Stimulated activated CD4-positive, alpha-beta T cell treated with anti-CD3 and anti-CD28 coated beads, Interleukin-4, amount 100 ng/mL, for 1 hour (primary cell): Measurements from ENCODE around the gene KCNA10.

Source experiments
- DNase-seq: peaks from one replicate; pipeline ENCODE4 v3.0.0-alpha.2; 2020

Gene KCNA10

DNA sequence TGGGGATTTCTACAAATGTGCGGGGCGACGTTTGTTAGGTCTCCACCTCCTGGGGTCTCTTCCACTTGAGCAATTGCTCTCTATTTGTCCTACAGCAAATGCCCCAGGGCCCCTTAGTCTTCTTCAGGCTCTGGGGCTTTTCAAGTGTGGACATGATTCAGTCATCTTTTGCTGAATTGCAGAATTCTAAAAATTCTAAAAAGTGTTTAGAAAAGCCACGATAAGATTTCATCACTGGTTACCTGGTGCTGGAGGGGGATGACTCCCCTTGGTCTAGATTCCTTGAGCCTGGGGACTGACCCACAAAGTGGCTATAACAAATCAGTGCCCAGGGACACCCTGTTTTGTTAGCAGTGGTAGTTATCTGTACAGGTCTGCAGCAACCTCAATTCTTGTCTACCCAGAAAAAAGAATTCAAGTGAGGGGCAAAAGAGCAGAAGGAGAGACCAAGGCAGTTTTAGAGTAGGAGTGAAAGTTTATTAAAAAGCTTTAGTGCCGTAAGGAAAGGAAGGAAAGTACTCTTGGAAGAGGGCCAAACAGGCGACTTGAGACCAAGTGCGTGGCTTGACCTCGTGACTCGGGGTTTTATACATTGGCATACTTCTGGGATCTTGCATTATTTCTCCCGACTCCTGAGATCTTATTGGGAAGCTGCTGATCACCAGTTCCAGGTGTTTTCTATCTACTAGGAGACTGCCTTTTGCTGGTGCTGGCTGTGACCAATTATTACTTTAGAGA, 42.8 kb downstream of the KCNA10 start:
- DNase-seq = no peak

DNA sequence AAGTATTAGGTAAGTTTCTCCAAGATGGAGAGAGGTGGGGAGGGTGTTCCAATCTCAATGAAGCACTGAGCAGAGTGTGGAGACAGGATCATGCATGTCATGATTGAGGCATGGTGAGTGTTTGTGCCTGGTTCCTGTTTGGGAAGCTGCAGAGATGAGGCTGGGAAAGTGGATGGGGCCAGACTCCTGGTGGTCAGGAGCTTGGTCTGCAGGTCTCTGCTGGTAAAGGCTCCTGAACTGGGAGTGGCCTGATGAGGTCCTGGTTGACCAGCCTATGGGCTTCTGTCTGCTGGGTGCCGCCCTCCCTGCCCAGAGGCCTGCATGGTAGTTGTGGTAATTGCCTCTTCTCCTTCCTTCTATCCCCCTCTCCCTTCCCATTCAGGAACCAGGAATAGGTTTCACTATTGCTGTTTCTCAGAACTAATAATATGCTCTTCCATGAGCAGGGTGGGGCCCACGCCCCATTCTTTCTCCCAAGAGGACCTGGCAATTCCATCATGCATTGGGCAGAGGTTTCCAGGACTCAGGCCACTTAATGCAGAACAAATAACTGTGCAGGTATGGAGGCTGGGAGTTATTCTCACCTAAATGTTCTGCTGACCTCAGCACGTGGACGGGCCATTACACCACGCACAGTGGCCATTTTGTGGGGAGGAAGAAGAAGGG, 43.5 kb downstream of the KCNA10 start:
- no peak for DNase-seq

DNA sequence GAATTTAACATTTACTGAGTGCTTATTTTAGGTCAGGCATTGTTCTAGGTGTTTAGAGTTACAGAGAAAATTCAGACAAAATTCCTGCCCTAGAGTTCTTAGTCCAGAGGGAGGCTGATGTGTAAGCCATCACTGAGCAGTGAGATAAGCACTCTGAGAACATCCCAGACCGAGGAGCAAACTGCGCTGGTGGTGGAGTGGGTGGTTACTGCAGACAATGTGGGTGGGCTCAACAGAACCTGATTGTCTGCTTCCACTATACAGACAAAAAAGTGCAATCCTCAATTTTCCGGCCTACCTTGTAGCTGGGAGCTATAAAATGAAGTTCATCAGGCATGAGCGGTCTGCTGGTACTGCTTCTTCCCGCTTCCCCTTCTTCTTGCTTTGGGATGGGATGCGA, 44.5 kb downstream of the KCNA10 start:
- no peak for DNase-seq

DNA sequence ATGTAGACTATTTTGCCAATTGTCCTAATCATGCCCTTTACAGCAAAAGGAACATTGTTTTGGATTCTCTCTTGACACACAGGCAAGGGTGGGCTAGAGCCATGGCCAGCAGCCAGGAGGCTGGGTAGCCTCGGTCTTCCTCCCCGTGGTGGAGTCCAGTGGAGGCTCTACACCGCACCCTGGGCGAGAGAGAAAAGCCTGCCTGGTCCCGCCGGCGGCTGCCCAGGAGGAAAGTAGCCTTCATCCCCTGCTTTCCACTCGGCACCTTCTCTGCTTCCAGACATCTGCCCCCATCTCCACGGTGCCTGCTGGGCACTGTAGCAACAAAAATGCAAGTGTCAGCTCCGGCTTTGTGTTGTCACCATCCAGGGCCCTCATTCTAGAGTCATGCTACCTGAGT, 46.4 kb downstream of the KCNA10 start:
- DNase-seq = no peak

DNA sequence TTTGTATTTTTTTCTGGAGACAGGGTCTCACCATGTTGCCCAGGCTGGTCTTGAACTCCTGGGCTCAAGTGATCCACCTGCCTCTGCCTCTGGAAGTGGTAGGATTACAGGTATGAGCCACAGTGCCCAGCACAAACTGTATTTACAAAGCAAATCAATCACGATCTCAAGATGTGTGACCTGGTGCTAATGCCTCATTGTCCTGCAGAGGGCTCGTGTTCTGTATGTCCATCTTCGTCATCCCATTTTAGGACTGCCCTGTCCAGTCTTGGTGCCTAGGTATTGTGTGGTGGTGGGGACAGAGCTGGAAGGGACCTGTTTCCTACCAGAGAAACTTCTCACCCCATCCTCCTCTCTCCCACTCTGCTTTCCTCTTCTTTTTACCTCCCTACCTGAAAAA, 47.8 kb downstream of the KCNA10 start:
- no peak for DNase-seq
